GM18508 (cell line): ENCODE data around the gene FBXW8.

Experiments used
- ATAC-seq: cut with Tn5 transposase; IDR thresholded peaks from one replicate; pipeline ENCODE4 v1.9.1; 2021; ENCODE audit warnings: moderate number of reproducible peaks; ENCODE audit not compliant: insufficient read depth, unreplicated experiment

FBXW8 gene

GRCh38 chr12:117015811-117016210 is 105.1 kb downstream of the FBXW8 start:
- no peak for ATAC-seq

DNA sequence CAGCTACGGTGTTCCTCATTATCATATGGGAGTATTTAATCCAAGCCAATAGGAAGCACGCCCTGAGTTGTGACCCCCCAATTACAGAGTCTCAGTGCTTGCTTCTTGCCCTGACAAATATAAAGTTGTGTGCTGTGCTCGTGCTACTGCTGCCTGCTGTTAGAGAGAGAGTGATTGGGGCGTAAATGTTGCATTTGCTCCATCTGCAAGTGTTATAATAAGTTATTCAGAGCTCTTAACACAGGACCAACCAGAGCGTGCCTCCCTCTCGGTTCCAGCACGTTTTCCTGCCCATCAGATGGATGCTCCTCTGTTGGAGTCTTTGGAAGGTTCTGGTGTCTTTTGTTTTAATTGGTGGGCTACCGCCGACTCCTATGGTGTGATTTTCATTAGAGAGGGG is 107.1 kb downstream of the FBXW8 start:
- no peak for ATAC-seq

DNA sequence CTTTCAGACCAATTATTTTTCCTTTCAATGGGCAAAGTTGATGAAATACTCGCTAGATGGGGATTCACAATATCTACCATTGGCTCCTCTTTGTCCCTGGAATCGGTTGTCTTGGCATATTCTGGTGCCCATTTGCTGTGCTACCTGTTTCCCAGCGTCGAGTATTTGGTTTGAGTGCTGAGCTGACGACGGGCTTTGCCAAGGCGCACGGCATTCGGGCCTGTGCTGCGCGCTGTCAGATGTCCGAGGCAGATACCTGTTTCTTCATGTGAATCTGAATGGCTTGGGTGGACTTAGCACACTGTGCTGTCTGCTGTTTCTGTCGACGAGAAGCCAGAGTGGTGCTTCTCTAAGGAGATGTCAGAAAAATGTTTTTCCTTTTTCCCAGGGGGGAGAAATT is 107.5 kb downstream of the FBXW8 start:
- ATAC-seq = no peak

DNA sequence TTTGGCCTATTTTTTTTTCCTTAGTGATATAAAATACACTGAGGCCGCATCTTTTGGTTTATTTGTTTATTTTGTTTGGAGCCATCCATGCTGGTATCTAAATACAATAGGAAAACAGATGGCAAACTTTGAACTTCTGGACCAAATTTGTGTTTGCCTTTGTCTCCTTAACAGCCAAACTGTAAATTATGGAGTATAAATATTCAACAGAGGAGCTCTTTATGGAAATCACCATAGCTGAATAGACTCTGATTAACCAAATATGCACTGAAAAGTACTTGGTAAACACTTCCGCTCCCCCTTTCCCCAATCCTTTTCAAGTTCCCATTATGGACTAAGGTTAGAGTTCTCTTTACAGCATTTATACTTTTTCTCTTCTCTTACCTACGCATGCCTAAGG is 107.9 kb downstream of the FBXW8 start:
- no peak for ATAC-seq

DNA sequence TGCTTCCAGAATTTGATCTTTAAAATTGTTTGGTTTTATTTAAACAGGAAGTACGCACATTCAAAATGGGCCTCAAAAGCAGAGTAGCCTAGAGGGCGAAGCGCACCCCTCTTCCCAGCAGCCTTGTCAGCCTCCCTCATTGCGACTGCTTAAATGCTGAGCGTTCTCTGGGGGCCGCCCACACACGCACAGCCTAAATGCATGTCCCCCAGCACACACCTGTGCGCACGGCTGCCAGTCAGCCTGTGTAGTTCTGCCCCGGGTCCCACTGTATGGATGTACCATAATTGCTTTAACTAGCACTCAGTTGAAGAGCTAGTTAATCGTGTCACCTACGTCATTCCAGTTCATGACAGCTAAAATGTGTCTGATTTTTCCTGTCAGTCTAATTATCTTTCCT is 109.1 kb downstream of the FBXW8 start:
- ATAC-seq = no peak

DNA sequence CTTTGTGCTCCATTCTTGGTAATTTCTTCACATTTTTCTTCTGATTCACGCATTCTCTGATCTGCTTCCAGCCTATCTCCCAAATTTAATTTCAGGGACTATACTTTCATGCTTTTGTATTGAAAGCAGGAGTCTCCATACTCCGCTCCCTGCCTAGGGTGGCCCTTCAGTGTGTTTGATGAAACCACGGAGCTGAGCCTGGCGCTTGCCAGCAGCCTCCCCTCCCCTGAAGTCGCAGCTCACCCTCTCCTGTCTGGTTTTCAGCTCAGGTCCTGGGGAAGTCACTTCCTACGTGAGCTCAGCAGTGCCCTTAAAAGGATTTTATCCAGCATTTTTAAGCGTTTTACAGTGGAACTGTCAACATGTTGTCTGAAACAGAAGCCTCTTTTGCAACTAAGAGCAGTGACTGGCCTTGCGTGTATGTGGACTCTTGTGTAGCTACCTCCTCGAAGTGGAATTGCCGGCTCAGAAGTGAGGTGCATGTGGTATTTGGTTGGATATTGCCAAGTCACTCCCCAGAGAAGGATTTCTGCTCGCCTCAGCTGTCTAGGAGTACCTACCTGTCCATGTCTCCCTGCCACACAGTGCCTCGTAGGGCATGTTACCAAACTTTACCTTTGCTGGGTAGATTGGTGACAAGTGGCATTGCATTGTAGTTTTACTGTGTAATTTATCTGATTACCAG is 109.9 kb downstream of the FBXW8 start:
- ATAC-seq = no peak

DNA sequence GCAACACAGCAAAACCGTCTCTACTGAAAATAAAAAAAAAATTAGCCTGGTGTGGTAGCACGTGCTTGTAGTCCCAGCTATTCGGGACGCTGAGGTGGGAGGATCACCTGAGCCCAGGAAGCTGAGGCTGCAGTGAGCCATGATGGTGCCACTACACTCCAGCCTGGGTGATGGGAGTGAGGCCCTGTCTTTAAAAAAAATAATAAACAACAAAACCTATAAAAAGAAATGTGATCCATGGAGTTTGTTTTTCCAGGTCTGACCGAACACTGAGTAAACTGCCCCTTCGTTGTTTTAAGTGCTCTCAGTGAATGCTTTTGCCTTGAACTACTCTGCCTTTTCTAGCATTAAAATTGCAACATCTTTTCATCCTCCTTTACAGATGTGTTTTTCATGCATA is 111.7 kb downstream of the FBXW8 start:
- ATAC-seq = no peak

DNA sequence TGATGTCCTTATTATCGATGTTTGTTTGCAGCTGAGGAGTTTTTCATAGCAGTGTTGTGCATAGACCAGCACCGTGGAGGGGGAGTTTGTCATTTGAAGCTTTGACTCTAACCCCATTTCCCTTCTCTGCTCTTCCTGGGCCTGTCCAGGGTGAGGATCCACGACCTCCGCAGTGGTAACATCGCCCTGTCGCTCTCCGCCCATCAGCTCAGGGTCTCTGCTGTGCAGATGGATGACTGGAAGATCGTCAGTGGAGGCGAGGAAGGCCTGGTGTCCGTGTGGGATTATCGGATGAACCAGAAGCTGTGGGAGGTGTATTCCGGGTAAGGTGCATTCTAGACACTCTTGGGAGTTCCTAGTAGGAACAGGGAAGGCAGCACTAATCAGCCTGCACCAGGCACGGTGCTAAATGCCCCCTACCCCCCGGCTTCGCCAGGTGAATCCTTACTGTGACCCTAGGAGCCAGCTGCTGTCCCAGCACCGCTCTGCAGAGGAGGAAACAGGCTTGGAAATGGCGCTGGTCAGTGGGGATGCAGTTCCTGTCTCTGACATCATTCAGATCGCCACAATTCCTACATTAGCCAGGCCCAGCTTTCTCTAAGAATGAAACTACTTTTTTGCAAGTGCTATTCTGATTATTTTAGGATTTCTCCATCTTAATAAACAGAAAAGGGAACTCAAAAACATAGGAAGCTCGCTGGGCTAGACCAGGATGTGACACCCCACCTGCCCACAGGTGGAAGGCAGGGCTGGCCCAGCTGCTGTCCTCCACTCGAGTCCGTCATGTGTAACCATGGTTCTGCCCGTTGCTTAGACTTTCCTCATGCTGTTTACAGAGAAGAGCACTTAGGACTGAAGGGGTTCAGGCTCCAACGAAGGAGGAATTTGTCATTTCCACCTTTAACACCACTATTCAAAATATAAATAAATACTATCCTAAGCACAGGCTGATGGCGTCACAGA is 113.5 kb downstream of the FBXW8 start:
- no peak for ATAC-seq

GRCh38 chr12:117024961-117025480 is 114.3 kb downstream of the FBXW8 start:
- ATAC-seq = no peak

- no peak for ATAC-seq
Observed at GRCh38 chr12:117025481-117026151, 114.9 kb downstream of the FBXW8 start.

DNA sequence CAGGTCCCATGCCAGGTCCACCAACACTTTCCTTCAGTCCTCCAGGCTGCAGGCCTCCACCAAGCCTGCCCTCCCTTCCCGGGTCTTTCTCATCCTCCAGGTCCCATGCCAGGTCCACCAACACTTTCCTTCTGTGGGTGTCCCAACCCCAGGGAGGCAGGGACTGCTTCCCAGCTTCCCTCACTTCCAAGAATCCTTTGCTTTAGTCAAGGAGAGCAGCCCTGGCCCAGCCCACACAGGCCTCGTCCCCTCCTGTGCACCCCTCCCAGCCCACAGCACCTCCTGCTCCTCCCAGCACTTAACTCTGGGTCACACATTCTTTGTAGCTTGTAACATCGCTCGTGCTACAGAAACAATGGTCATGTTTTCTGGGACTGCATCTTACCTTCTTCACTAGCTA is 115.6 kb downstream of the FBXW8 start:
- ATAC-seq = no peak

DNA sequence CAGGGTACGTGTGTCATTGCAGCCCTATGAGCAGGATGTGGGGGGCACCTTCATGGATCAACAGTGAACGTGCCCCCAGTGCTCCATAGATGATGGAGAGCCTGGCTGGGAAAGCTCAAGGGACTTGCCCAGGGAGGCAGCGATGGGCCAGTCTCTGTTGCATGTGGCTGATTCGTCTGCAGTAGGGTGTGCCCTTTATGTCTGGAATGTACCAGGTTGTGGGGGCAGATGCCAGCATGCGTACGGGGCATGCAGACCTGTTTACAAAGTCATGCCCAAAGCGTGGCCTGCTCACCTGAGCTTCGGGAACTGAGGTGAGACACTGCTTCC is 116.1 kb downstream of the FBXW8 start:
- no peak for ATAC-seq

GRCh38 chr12:117027251-117028086 is 116.7 kb downstream of the FBXW8 start:
- no peak for ATAC-seq

- no peak for ATAC-seq
Observed at GRCh38 chr12:117028254-117028653, 117.5 kb downstream of the FBXW8 start.

- no peak for ATAC-seq
Observed at GRCh38 chr12:117030187-117030900, 119.6 kb downstream of the FBXW8 start.

DNA sequence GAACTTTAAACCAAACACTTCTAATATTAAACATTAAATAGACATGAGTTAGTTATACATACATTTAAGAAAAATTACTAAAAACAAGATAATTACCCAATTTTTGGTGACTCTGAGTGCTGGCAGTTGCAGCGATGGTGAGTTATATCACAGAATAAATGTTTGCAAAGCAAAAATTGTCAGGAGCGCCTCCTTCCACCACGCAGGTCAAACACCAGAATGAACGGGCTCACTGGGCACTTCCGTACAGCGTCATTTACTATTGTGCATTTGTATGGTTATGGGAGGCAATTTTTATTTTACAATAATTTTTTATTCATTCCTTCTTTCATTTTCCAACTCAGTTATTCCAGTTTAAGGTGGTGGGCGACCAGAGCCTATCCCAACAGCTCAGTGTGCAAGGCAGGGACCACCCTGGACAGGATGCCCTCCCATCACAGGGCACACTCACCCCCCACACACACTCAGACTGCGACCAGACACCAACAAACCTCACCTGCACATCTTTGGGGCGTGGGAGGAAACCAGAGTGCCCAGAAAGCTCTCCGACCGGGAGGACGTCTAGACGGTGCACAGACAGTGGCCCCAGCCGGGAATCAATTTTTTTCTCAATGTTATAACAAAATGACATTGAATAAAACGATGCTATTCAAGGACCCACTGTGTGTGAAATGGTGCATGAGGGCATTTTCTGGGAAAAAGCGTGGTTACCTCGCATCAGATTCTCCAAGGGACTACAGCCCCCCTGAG is 121.3 kb downstream of the FBXW8 start:
- ATAC-seq = no peak

DNA sequence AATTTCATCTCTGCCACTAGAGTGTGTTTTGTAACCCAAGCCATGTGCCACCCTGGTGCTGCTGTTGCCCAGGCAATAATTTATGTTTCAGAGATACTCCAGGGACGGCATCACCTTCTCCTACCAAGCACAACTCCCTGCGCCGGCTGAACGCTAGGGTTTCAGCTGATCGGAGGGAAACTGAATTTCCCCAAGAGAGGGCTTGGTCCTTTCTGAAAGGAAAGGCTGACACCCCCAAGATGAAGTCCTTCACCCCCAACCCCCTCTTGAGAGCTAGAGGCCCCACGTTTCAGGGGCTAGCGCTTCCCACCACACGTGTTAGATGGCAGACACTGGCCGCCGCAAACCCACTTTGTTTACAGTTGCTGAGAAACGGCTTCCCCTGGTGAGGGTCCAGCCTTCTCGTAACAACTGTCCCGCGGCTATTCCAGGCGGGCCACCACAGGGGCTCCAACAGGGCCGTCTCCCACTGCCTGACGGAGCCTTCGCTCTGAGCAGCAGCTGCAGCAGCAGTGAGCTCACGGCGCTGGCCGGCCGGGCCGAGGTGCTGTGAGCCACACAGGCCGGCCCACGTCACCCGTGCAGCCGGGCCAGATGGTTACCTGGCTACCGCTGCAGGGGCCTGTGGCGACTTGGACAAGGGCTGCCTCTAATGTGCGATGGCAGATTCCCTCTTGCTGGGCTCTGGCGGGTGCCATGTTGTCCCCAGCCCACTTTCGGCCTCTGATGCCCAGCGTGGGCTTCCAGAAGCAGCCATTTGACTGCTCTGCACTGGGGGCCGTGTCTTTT is 122.0 kb downstream of the FBXW8 start:
- no peak for ATAC-seq
